ENCODE data around the gene PEMT. TPM values are rescaled to one million over a fixed set of nuclear protein-coding genes. Genes with fewer than 3 reads are reported as not detected.

PEMT gene
- total and polyA plus RNA-seq, 9 of the 15 experiments (the other 6 are each of a cell fraction or from before 2014, with no cell fraction given), result 1.4 to 36.4 (median 13.6) TPM

- TF ChIP-seq ATF6 (CRISPR knock-in tag; IDR thresholded peaks at IDR 0.05) (peak; percentile 73; the same call in 1 of the 2 replicates), RUNX1 (IDR thresholded peaks at IDR 0.05; ENCODE audit: low read depth) (no peak), WHSC1 (IDR thresholded peaks at IDR 0.05; ENCODE audit: low read length) (no peak), DMBX1 (CRISPR knock-in tag; IDR thresholded peaks at IDR 0.05; ENCODE audit: borderline replicate concordance) (no peak), TBL1XR1 (IDR thresholded peaks at IDR 0.05; ENCODE audit: low read length in 2 of 2) (peak in 1 of 2 experiments; percentile 72; a peak in 1 of 4 replicates), ZNF282 (CRISPR knock-in tag; IDR thresholded peaks at IDR 0.05) (no peak), ZNF586 (CRISPR knock-in tag; conservative IDR thresholded peaks at IDR 0.05) (no peak), NFIX (CRISPR knock-in tag; IDR thresholded peaks at IDR 0.05; ENCODE audit: low read depth) (no peak), LARP7 (IDR thresholded peaks at IDR 0.05) (no peak), ZFPM2 (CRISPR knock-in tag; IDR thresholded peaks at IDR 0.05) (no peak), NR1H2 (CRISPR knock-in tag; IDR thresholded peaks at IDR 0.05) (no peak), HDAC2 (IDR thresholded peaks at IDR 0.05) (no peak), FIP1L1 (IDR thresholded peaks at IDR 0.05; ENCODE audit: low read depth, low read length, poor library complexity, severe bottlenecking) (no peak), MBD2 (IDR thresholded peaks at IDR 0.05; ENCODE audit: borderline replicate concordance, low read depth) (peak; percentile 70; the same call in 1 of the 2 replicates), ARID2 (IDR thresholded peaks at IDR 0.05) (no peak), MECOM (CRISPR knock-in tag; IDR thresholded peaks at IDR 0.05) (no peak), ARID3B (CRISPR knock-in tag; IDR thresholded peaks at IDR 0.05; ENCODE audit: borderline replicate concordance) (no peak), MAFG (tag; conservative IDR thresholded peaks at IDR 0.05) (no peak), MEF2A (IDR thresholded peaks at IDR 0.05; ENCODE audit: control insufficient read depth, low read depth, low read length) (no peak), HNRNPK (IDR thresholded peaks at IDR 0.05; ENCODE audit: low read depth, low read length, poor library complexity, severe bottlenecking) (no peak), ZNF436 (CRISPR knock-in tag; IDR thresholded peaks at IDR 0.05) (no peak)
- TF ChIP-seq, protein P1, sequence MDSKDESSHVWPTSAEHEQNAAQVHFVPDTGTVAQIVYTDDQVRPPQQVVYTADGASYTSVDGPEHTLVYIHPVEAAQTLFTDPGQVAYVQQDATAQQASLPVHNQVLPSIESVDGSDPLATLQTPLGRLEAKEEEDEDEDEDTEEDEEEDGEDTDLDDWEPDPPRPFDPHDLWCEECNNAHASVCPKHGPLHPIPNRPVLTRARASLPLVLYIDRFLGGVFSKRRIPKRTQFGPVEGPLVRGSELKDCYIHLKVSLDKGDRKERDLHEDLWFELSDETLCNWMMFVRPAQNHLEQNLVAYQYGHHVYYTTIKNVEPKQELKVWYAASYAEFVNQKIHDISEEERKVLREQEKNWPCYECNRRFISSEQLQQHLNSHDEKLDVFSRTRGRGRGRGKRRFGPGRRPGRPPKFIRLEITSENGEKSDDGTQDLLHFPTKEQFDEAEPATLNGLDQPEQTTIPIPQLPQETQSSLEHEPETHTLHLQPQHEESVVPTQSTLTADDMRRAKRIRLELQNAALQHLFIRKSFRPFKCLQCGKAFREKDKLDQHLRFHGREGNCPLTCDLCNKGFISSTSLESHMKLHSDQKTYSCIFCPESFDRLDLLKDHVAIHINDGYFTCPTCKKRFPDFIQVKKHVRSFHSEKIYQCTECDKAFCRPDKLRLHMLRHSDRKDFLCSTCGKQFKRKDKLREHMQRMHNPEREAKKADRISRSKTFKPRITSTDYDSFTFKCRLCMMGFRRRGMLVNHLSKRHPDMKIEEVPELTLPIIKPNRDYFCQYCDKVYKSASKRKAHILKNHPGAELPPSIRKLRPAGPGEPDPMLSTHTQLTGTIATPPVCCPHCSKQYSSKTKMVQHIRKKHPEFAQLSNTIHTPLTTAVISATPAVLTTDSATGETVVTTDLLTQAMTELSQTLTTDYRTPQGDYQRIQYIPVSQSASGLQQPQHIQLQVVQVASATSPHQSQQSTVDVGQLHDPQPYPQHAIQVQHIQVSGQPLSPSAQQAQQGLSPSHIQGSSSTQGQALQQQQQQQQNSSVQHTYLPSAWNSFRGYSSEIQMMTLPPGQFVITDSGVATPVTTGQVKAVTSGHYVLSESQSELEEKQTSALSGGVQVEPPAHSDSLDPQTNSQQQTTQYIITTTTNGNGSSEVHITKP (IDR thresholded peaks at IDR 0.05; ENCODE audit: partially characterized antibody), result no peak
- TF ChIP-seq, protein P2, sequence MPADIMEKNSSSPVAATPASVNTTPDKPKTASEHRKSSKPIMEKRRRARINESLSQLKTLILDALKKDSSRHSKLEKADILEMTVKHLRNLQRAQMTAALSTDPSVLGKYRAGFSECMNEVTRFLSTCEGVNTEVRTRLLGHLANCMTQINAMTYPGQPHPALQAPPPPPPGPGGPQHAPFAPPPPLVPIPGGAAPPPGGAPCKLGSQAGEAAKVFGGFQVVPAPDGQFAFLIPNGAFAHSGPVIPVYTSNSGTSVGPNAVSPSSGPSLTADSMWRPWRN (IDR thresholded peaks at IDR 0.05; ENCODE audit: low read depth), result no peak
Observed at GRCh38 chr17:17476865-17477467, 114.5 kb downstream of the PEMT start, which contains the start of gene MED9 (continued).

Data from K562 (cell line).